NCI-H526 (cell line): ENCODE data around the gene DBI.
A peak's percentile ranks its signal among the peaks of the same experiment; 100 is the strongest.
"Not testable (repeated sequence)": the region's sequence is repeated elsewhere in the genome, so short reads cannot be mapped to it uniquely, and the experiment has no call there.

Experiments
- DNase-seq, 2 experiments: peaks; one replicate each; lab custom pipeline; 2025; lab: John Stamatoyannopoulos, UW

DBI gene

GRCh38 chr2:119365436-119365835 lies 1.3 kb upstream of the DBI start:
- DNase-seq = no peak

- no peak for DNase-seq
These were observed 572 bp upstream of the DBI start for GRCh38 chr2:119366161-119366648.

GRCh38 chr2:119367472-119368099 lies 809 bp downstream of the DBI start:
- DNase-seq = peak in 1 of 2 experiments; percentile 54

GRCh38 chr2:119369845-119370244 lies 3.1 kb downstream of the DBI start:
- DNase-seq = no peak

- no peak for DNase-seq
These were observed 4.3 kb downstream of the DBI start for GRCh38 chr2:119371111-119371510.

GRCh38 chr2:119372778-119373568 lies 6.2 kb downstream of the DBI start:
- no peak for DNase-seq

GRCh38 chr2:119373907-119374745 lies 7.3 kb downstream of the DBI start:
- not testable (repeated sequence) for DNase-seq

- DNase-seq = not testable (repeated sequence)
These were observed 9.6 kb downstream of the DBI start for GRCh38 chr2:119376406-119376805.

GRCh38 chr2:119376810-119377209 lies 10.0 kb downstream of the DBI start:
- DNase-seq = no peak

- no peak for DNase-seq
These were observed 10.7 kb downstream of the DBI start for GRCh38 chr2:119377294-119377992.

- no peak for DNase-seq
These were observed 11.2 kb downstream of the DBI start for GRCh38 chr2:119377993-119378345.

GRCh38 chr2:119378566-119378965 lies 11.8 kb downstream of the DBI start:
- no peak for DNase-seq

- DNase-seq = no peak
These were observed 16.8 kb downstream of the DBI start for GRCh38 chr2:119383410-119384140.

GRCh38 chr2:119384971-119385370 lies 18.2 kb downstream of the DBI start:
- no peak for DNase-seq

- no peak for DNase-seq
These were observed 18.7 kb downstream of the DBI start for GRCh38 chr2:119385466-119385865.

- DNase-seq = no peak
These were observed 20.8 kb downstream of the DBI start for GRCh38 chr2:119387381-119388129.

GRCh38 chr2:119389615-119390306 lies 23.0 kb downstream of the DBI start:
- DNase-seq = no peak

- DNase-seq = no peak
These were observed 27.4 kb downstream of the DBI start for GRCh38 chr2:119393971-119394748.

GRCh38 chr2:119397196-119397595 lies 30.4 kb downstream of the DBI start:
- DNase-seq = no peak
